ENCODE measurements around the gene GZF1.

- TF ChIP-seq TCF12 (IDR thresholded peaks at IDR 0.05) = no peak
- TF ChIP-seq IRF3 (IDR thresholded peaks at IDR 0.05; ENCODE audit: low read depth, low read length) = no peak
- TF ChIP-seq, protein P1, sequence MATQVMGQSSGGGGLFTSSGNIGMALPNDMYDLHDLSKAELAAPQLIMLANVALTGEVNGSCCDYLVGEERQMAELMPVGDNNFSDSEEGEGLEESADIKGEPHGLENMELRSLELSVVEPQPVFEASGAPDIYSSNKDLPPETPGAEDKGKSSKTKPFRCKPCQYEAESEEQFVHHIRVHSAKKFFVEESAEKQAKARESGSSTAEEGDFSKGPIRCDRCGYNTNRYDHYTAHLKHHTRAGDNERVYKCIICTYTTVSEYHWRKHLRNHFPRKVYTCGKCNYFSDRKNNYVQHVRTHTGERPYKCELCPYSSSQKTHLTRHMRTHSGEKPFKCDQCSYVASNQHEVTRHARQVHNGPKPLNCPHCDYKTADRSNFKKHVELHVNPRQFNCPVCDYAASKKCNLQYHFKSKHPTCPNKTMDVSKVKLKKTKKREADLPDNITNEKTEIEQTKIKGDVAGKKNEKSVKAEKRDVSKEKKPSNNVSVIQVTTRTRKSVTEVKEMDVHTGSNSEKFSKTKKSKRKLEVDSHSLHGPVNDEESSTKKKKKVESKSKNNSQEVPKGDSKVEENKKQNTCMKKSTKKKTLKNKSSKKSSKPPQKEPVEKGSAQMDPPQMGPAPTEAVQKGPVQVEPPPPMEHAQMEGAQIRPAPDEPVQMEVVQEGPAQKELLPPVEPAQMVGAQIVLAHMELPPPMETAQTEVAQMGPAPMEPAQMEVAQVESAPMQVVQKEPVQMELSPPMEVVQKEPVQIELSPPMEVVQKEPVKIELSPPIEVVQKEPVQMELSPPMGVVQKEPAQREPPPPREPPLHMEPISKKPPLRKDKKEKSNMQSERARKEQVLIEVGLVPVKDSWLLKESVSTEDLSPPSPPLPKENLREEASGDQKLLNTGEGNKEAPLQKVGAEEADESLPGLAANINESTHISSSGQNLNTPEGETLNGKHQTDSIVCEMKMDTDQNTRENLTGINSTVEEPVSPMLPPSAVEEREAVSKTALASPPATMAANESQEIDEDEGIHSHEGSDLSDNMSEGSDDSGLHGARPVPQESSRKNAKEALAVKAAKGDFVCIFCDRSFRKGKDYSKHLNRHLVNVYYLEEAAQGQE (IDR thresholded peaks at IDR 0.05; ENCODE audit: low read depth, low read length) = no peak
- TF ChIP-seq, protein P2, sequence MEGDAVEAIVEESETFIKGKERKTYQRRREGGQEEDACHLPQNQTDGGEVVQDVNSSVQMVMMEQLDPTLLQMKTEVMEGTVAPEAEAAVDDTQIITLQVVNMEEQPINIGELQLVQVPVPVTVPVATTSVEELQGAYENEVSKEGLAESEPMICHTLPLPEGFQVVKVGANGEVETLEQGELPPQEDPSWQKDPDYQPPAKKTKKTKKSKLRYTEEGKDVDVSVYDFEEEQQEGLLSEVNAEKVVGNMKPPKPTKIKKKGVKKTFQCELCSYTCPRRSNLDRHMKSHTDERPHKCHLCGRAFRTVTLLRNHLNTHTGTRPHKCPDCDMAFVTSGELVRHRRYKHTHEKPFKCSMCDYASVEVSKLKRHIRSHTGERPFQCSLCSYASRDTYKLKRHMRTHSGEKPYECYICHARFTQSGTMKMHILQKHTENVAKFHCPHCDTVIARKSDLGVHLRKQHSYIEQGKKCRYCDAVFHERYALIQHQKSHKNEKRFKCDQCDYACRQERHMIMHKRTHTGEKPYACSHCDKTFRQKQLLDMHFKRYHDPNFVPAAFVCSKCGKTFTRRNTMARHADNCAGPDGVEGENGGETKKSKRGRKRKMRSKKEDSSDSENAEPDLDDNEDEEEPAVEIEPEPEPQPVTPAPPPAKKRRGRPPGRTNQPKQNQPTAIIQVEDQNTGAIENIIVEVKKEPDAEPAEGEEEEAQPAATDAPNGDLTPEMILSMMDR (IDR thresholded peaks at IDR 0.05) = no peak
- no peak for TF ChIP-seq FOXJ3 (CRISPR knock-in tag; IDR thresholded peaks at IDR 0.05)
- no peak for TF ChIP-seq FOXM1 (IDR thresholded peaks at IDR 0.05; ENCODE audit: low read depth)
- no peak for TF ChIP-seq RAD21 (IDR thresholded peaks at IDR 0.05; ENCODE audit: low read length)
- TF ChIP-seq RCOR1 (IDR thresholded peaks at IDR 0.05; ENCODE audit: low read length) = no peak
- no peak for TF ChIP-seq SMC3 (IDR thresholded peaks at IDR 0.05; ENCODE audit: low read depth, low read length)
- no peak for TF ChIP-seq YY1 (IDR thresholded peaks at IDR 0.05; ENCODE audit: low read depth)
- no peak for TF ChIP-seq SIN3A (IDR thresholded peaks at IDR 0.05; ENCODE audit: borderline replicate concordance, low read depth, low read length)
- no peak for TF ChIP-seq GABPA (IDR thresholded peaks at IDR 0.05; ENCODE audit: low read depth)
Measured at GRCh38 chr20:23337312-23337711, 24.7 kb upstream of the GZF1 start.

Data from SK-N-SH (cell line).